Dendritic cell treated with granulocyte-macrophage colony-stimulating factor and Interleukin-4, amounts not matched to agents 40 ng/mL and 50 ng/mL, for 4 days (primary cell): ENCODE results near the gene PPP1R18.
"Not testable (repeated sequence)": the region's sequence is repeated elsewhere in the genome, so short reads cannot be mapped to it uniquely, and the experiment has no call there.

Experiments used
- H3K27ac Mint-ChIP-seq: one replicate; pipeline ENCODE4 v1.8.0; 2022; ENCODE audit warnings: mild to moderate bottlenecking, mixed read lengths
- H3K27me3 Mint-ChIP-seq: one replicate; pipeline ENCODE4 v1.8.0; 2022; ENCODE audit warnings: mild to moderate bottlenecking, mixed read lengths
- H3K36me3 Mint-ChIP-seq: one replicate; pipeline ENCODE4 v1.8.0; 2022; ENCODE audit warnings: low read depth, mixed read lengths
- H3K4me1 Mint-ChIP-seq: one replicate; pipeline ENCODE4 v1.8.0; 2022; ENCODE audit warnings: low read depth, mixed read lengths
- H3K4me3 Mint-ChIP-seq: one replicate; pipeline ENCODE4 v1.8.0; 2022; ENCODE audit warnings: mild to moderate bottlenecking, moderate library complexity, mixed read lengths
- H3K9me3 Mint-ChIP-seq: one replicate; pipeline ENCODE4 v1.8.0; 2022; ENCODE audit warnings: mixed read lengths
- intact Hi-C: fragments of 100-400 bp; cut with micrococcal nuclease; formaldehyde crosslinking; loops from one replicate; pipeline ENCODE4 v1.15.0; 2022

PPP1R18 gene

DNA sequence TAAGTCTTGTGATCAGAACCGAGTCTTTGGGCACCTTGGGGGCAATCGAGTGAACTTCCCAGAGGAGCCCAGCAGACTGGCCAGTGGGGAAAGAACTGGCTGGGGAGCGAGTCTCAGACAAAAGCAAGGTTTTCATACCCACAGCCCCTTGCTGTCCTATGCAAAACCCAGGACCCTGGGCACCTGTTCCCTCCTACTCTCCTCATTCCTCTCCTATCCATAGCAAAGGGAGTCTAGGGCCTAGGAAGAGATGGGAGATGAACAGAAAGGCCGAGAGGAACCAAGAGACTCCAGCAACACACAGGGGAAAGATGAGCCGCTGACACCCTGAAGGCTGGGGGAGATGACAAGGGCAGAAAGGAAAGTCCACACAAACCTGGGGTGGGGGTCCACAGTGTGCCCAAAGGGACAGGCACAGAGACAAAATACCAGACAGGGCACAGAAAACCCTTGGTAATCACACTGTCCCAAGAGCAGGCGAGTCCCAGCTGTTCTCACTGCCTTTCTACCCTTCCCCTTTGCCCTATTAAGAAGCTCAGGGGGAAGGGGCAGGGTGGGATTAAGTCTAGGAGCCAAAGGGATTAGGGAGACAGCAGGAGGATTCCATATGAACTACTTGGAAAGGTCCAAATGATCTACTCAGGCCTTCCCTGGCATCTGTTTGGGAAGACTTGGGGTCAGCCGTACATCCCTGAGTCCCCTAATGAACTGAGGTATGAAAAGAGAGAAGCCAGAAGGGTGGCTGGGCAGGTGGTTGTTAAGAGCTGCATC is 6.5 kb downstream of the PPP1R18 start:
- peak overlapping the region; percentile 93 for H3K4me3 Mint-ChIP-seq
- peaks cover 95% of the 10 kb centered on the region for H3K36me3 Mint-ChIP-seq
- H3K27ac Mint-ChIP-seq: peak overlapping the region; percentile 91
- peaks cover 59% of the 10 kb centered on the region for H3K4me1 Mint-ChIP-seq
- H3K27me3 Mint-ChIP-seq: no peaks in the 10 kb centered on the region
- intact Hi-C loops: loop anchor here (1.0 to 2.0 kb wide), 2 partner anchors 42 to 51 kb away; no protein-coding TSS in a partner anchor
- no peaks in the 10 kb centered on the region for H3K9me3 Mint-ChIP-seq

DNA sequence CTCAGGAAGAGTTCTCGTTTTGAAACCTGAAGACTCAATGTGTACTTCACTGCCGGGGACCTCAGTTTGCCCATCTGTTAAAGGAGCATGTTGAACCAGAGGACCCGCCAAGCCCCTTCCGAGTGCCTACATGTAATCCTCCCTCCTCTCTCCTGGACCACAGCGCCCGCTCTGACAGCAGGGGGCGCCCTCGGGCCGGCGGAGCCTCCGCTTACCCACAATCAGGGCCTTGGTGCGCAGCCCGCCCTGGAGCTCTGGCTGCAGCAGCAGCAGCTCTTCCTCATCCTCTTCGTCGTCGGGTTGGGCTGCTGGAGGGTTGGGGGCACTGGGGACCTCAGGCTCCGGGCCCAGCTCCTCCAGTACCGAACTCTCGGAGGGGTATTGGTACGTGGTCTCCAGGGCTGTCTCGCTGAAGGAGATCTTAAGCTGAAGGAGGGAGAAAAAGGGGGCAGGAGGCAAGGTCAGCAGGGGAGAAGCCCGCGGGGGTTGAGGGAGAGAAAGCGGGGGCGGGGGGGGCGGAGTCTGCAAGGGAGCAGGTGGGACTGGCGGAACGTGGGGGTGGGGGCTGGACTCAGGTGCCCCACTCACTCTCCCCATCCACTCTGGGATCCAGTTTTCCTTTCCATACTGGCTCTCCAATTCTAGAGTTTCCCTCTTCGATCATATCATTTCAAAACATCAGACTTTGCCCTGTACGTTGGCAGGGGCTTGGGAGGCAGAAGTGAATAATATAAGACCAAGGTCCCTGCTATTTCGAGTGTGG is 7.3 kb downstream of the PPP1R18 start:
- peaks cover 87% of the 10 kb centered on the region for H3K36me3 Mint-ChIP-seq
- H3K4me3 Mint-ChIP-seq: peak overlapping the region; percentile 93
- H3K4me1 Mint-ChIP-seq: peaks cover 56% of the 10 kb centered on the region
- H3K27me3 Mint-ChIP-seq: no peaks in the 10 kb centered on the region
- no peaks in the 10 kb centered on the region for H3K9me3 Mint-ChIP-seq
- H3K27ac Mint-ChIP-seq: peak overlapping the region; percentile 91
- intact Hi-C loops: loop anchor here (1.0 to 2.0 kb wide), 2 partner anchors 43 to 52 kb away; no protein-coding TSS in a partner anchor

DNA sequence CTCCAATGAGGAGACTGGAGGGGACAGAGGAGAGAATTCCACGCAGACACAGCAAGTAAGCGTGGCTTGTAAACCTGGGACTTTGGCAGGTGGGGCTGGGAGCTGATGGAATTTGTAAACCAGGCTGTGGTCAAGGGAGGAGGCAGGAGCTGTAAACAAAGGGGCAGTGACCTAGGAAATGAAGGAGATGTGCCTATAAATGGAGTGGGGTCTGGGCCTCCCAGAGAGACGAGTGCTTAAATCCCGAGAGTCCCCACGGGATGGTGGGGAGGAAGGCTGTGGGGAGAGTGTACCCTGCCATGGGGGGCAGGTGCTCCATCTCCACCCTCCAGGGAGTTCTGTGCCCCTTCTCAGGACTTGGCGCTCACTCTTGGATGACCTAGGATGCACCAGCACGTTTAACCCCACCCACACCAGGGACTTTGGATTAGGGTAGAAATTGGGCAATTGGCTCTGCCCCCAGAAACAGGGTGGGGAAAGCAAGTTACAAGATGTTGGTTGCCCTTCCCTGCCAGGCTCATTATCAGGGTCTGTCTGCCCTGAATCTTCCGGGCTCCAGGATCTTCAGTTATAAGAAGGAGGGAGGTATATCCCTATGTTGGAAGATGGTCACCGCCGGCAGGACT is 9.7 kb downstream of the PPP1R18 start:
- Mint-ChIP-seq H3K9me3 (no peaks in the 10 kb centered on the region), H3K27ac (peak overlapping the region; percentile 7), H3K27me3 (no peaks in the 10 kb centered on the region), H3K4me3 (no peak overlapping the region), H3K4me1 (peaks cover 59% of the 10 kb centered on the region), H3K36me3 (peaks cover 72% of the 10 kb centered on the region)
- intact Hi-C loops: no loop called here

DNA sequence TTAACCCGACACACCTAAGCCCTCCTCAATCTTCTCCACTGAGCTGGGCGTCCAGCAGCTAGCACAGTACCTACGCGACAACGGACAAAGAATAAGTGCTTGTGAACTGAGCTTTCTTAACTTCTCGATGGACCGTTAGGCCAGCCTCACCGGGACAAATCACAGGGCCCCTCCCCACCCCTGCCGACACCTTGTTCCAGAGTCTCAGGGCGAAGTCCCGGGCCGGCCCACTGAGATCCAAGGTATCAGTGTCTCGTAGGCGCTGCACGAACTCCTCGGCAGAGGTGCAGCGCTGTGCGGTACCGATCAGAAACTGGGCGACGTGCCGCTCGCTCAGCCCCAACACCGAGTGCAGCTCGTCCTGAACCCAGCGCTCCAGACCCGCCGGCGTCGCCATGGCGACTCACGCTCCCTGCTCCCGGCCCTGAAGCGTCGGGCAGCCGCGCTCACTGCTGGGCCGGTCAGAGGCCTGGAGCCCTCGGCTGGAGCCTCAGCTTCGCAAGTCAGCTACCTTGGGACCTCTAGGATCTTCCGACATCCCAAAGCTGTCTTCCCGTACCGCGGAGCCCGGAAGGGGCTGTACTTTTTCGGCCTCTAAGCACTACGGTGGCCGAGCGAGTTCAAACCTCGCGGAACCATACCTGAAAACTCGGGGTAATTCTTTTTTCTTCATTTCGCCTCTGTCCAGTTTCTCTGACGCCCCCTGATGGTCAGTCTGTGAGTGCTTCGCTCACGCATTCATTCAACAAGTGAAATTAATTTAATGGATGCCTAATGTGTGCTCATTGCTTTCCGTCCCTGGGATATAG is 13.8 kb downstream of the PPP1R18 start, which contains the start of gene DHX16:
TSS of gene DHX16 (minus strand) at position 562 of the 809 bp plus-strand sequence. CDS start at position 397, 165 bp downstream.
- intact Hi-C loops: loop anchor here (2.0 to 5.0 kb wide), 2 partner anchors 45 to 190 kb away; partner anchors contain the start of gene ATAT1
- H3K4me3 Mint-ChIP-seq: peak within 1 kb of the TSS; percentile 89
- peak within 1 kb of the TSS; percentile 80 for H3K27ac Mint-ChIP-seq
- H3K36me3 Mint-ChIP-seq: peaks cover 72% of the 10 kb centered on the region
- H3K4me1 Mint-ChIP-seq: peaks cover 46% of the 10 kb centered on the region
- no peaks in the 10 kb centered on the region for H3K9me3 Mint-ChIP-seq
- H3K27me3 Mint-ChIP-seq: no peaks in the 10 kb centered on the region

DNA sequence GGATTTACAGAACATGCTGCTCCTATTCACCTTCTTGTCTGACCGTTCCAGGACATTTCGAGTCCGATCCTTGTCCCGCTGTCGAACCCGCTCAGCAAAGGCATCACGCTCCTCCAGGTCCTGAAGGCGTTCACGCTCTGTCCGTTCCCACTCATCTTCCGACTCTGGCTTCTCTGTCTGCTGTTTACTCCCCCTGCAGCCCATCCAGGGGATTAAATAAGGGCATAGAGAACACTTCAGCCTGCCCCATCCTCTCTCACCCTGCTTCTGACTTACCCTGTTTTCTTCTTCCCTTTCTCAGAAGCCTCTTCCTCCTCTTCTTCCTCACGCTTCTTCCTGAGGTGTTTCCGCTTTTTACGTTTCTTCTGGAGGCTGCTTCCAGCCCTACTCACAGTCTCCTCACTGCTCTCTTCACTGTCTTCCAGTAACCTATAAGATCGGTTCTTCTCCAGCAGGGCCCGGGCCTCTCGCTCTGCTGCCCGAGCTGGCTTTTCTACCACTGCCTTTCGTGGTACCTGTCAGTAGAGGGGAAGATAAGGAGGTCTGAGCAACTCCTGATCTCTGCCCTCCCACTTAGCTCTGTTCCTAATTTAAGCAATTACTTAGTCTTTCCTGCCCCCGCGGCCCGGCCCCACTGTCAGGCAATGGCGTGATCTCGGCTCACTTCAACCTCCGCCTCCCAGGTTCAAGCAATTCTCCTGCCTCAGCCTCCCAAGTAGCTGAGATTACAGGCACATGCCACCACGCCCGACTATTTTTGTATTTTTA is 15.5 kb downstream of the PPP1R18 start:
- H3K9me3 Mint-ChIP-seq: no peaks in the 10 kb centered on the region
- H3K27ac Mint-ChIP-seq: peak overlapping the region; percentile 5
- H3K36me3 Mint-ChIP-seq: peaks cover 72% of the 10 kb centered on the region
- intact Hi-C loops: loop anchor here (5.0 kb wide), 1 partner anchor 44 kb away; the partner anchor contains the start of gene ATAT1
- H3K4me1 Mint-ChIP-seq: peaks cover 45% of the 10 kb centered on the region
- no peak overlapping the region for H3K4me3 Mint-ChIP-seq
- no peaks in the 10 kb centered on the region for H3K27me3 Mint-ChIP-seq

DNA sequence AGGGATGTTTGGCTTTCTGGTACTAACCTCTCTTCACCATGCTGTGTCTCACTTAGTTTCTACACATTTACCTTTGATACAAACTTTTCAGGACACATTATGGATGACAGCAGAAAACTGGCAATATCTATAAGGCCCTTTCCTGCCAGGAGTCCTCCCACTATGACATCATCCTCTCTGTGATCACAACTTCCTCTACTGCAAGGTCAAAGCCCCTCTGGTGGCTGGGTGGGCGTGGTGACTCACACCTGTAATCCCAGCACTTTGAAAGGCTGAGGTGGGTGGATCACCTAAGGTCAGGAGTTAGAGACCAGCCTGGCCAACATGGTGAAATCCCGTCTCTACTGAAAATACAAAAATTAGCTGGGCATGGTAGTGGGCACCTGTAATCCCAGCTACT is 20.1 kb downstream of the PPP1R18 start:
- H3K36me3 Mint-ChIP-seq: peaks cover 100% of the 10 kb centered on the region
- H3K4me3 Mint-ChIP-seq, H3K27me3 Mint-ChIP-seq, H3K27ac Mint-ChIP-seq, H3K9me3 Mint-ChIP-seq, intact Hi-C loops: not testable (repeated sequence)
- peaks cover 24% of the 10 kb centered on the region for H3K4me1 Mint-ChIP-seq

DNA sequence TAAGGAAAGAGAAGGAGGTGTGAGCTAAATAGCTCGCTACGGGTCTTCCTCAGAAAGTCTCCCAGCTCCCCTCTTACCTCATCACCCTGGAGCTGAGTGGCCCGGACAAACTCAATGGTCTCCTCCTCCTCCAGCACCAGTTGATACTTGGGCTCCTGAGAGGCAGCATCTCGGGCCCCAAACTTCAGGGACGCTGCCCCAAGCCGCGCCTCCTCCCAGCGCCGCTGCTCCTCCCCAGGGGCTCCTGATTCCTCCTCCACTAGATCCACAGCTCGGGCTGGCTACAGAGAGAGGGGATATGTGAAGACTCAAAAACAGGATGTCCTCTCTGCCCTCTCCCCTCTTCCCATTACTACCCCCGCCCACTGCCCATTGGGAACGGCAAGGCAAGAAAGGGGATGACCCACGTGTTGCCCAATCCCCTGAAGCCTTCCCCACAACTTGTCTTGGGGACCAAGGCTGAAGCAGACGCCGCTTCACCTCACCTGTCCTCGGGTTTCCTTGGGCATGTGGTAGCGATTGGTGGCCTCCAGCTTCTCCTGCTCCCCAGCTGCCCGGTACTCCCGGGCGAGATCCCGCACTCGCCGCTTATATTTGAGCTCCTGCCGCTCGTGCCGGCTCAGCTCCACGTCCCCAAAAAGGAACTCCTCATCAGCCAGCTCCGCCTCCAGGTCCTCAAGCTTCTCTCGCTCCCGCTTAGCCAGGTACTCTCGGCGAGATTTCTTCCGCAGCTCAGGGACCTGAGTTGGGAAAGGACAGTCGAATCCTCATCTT is 21.3 kb downstream of the PPP1R18 start:
- peaks cover 100% of the 10 kb centered on the region for H3K36me3 Mint-ChIP-seq
- H3K27ac Mint-ChIP-seq: no peak overlapping the region
- no peaks in the 10 kb centered on the region for H3K27me3 Mint-ChIP-seq
- H3K9me3 Mint-ChIP-seq: no peaks in the 10 kb centered on the region
- peaks cover 13% of the 10 kb centered on the region for H3K4me1 Mint-ChIP-seq
- no peak overlapping the region for H3K4me3 Mint-ChIP-seq
- intact Hi-C loops: no loop called here

DNA sequence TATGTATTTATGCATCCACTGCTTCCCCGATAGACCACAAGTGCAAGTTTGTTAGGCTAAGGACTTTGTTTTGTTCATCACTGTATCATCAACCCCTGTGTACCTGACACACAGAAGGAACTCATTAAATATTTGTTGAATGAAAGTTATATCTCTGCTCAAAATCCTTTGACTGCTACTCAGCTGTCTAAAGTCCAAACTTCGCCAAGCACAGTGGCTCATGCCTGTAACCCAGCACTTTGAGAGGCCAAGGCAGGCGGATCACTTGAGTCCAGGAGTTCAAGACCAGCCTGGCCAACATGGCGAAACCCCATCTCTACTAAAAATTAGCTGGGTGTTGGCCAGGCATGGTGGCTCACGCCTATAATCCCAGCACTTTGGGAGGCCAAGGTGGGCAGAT is 28.5 kb downstream of the PPP1R18 start:
- intact Hi-C loops, H3K4me3 Mint-ChIP-seq, H3K27me3 Mint-ChIP-seq, H3K9me3 Mint-ChIP-seq: not testable (repeated sequence)
- peaks cover 18% of the 10 kb centered on the region for H3K4me1 Mint-ChIP-seq
- H3K36me3 Mint-ChIP-seq: peaks cover 100% of the 10 kb centered on the region
- peak overlapping the region; percentile 82 for H3K27ac Mint-ChIP-seq

DNA sequence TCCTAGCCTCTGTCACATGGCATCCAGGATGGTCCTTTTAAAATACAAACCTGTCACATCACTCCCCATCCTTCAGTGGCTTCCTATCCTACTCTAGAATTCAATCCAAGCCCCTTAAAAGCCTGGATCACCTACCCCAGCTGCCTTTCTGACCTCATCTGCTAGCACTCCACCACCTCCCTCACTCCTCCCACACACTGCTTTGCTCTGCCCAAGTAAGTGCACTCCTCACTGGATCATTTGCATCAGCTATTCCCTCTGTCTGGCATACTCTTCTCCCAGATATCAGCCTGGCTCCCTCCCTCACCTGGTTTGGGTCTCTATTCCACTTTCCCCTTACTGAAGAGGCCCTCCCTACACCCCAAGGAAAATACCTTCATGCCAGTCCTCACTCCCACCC is 29.0 kb downstream of the PPP1R18 start:
- Mint-ChIP-seq H3K4me3 (no peak overlapping the region), H3K27me3 (no peaks in the 10 kb centered on the region), H3K36me3 (peaks cover 100% of the 10 kb centered on the region), H3K27ac (peak overlapping the region; percentile 82), H3K4me1 (peaks cover 18% of the 10 kb centered on the region), H3K9me3 (no peaks in the 10 kb centered on the region)
- intact Hi-C loops: no loop called here

DNA sequence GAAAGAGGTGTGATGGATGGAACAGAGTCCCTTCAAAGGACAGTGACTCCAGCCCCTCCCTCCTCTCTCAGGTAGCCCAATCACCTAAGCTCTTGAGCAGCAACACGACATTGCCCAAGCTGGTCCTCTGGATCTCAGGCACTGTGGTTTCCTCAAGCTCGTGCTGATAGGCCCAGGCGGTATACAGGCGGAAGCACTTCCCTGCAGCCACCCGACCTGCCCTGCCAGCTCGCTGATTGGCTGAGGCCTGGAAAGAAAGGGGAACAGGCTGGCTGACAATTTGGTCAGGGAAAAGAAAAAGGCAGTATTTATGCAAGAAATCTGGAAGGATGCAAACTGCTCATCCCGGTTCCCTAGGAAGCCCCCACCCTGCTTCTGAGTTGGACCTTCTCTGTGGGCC is 29.9 kb downstream of the PPP1R18 start:
- Mint-ChIP-seq H3K4me1 (peaks cover 18% of the 10 kb centered on the region), H3K27ac (peak overlapping the region; percentile 82), H3K9me3 (no peaks in the 10 kb centered on the region), H3K27me3 (no peaks in the 10 kb centered on the region), H3K4me3 (no peak overlapping the region), H3K36me3 (peaks cover 100% of the 10 kb centered on the region)
- intact Hi-C loops: no loop called here

DNA sequence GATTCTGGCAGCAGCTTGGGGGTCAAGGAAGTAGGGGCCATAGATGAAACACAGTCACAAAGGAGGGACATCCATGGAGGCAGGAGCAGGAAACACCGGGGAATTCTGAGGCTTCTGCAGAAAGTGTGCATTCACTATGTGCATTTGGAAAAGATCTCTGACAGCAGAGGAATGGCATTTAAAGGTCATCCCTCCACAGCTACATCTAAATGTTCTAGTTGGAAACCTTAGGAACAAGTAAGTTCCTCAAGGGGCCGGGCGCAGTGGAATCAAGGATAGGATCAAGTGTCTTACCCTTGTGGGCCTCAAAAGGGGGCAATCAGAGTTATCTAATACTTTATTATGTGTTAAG is 30.7 kb downstream of the PPP1R18 start:
- H3K27ac Mint-ChIP-seq: peak overlapping the region; percentile 23

More for the DNA sequence above, 30.7 kb downstream of the PPP1R18 start:
- Mint-ChIP-seq H3K36me3 (peaks cover 100% of the 10 kb centered on the region), H3K4me3 (no peak overlapping the region), H3K9me3 (no peaks in the 10 kb centered on the region), H3K4me1 (peaks cover 18% of the 10 kb centered on the region), H3K27me3 (no peaks in the 10 kb centered on the region)
- intact Hi-C loops: no loop called here
